GM12878 (cell line): ENCODE measurements around the gene ALMS1.

ENCODE experiments used
- CREB1 ChIP-seq: IDR thresholded peaks from 2 replicates; pipeline ENCODE4 v1.6.1; 2012; ENCODE audit warnings: low read depth, mild to moderate bottlenecking, inconsistent platforms
- CTCF ChIP-seq, 3 experiments: IDR thresholded peaks in 2 of 3; conservative IDR thresholded peaks in 1 of 3; 2 replicates each; pipeline ENCODE4 v1.5.1; 2011; ENCODE audit warnings: low read depth in 3 of 3, low read length in 3 of 3, mild to moderate bottlenecking in 3 of 3, control low read depth in 2 of 3, moderate library complexity in 2 of 3, inconsistent platforms in 1 of 3, mixed read lengths in 1 of 3; ENCODE audit not compliant: control insufficient read depth in 2 of 3, insufficient read depth in 1 of 3; ENCODE audit errors: extremely low read depth in 1 of 3
- EP300 ChIP-seq, 2 experiments: fragments of 150-350 bp in 1 of 2; IDR thresholded peaks; 2 replicates each; pipeline ENCODE4 v1.6.1; 2011 to 2012; ENCODE audit warnings: low read depth in 2 of 2, low read length in 2 of 2, borderline replicate concordance in 1 of 2, improper control_type of control experiment in 1 of 2, inconsistent platforms in 1 of 2; ENCODE audit not compliant: control insufficient read depth in 1 of 2
- EZH2 ChIP-seq: IDR thresholded peaks from 2 replicates; pipeline ENCODE4 v1.6.1; 2012; ENCODE audit warnings: low read depth, mild to moderate bottlenecking, control low read depth, inconsistent platforms, low read length, borderline replicate concordance; ENCODE audit not compliant: control insufficient read depth
- NFIC ChIP-seq: IDR thresholded peaks from 2 replicates; pipeline ENCODE4 v1.6.1; 2012; ENCODE audit warnings: low read depth, mild to moderate bottlenecking, inconsistent platforms, low read length, moderate library complexity
- POLR2A ChIP-seq: IDR thresholded peaks from 2 replicates; pipeline ENCODE4 v1.6.1; 2011; ENCODE audit warnings: low read depth, mild to moderate bottlenecking, low read length
- RCOR1 ChIP-seq: conservative IDR thresholded peaks from 2 replicates; pipeline ENCODE4 v1.6.1; 2012; ENCODE audit warnings: low read depth, low read length, improper control_type of control experiment
- RELA ChIP-seq: fragments of 450-650 bp; IDR thresholded peaks from 2 replicates; pipeline ENCODE4 v1.8.0; 2014; ENCODE audit warnings: borderline replicate concordance; ENCODE audit not compliant: partially characterized antibody
- SIX5 ChIP-seq: IDR thresholded peaks from 2 replicates; pipeline ENCODE4 v1.6.1; 2011; ENCODE audit warnings: mild to moderate bottlenecking, low read depth, low read length, moderate library complexity; ENCODE audit not compliant: severe bottlenecking
- SP1 ChIP-seq: IDR thresholded peaks from one replicate; pipeline ENCODE4 v1.6.1; 2011; ENCODE audit warnings: low read depth, low read length
- TF ChIP-seq, protein P1 (sequence below): fragments of 450-650 bp; formaldehyde crosslinking; IDR thresholded peaks from 2 replicates; pipeline ENCODE4 v1.4.0; 2020; ENCODE audit warnings: mild to moderate bottlenecking, moderate library complexity
- TF ChIP-seq, protein P2 (sequence below): IDR thresholded peaks from 2 replicates; pipeline ENCODE4 v1.6.1; 2012; ENCODE audit warnings: low read depth, low read length, improper control_type of control experiment

GRCh38 chr2:73385504-73386341 is at the start of gene ALMS1:
- TF ChIP-seq CREB1 (peak; percentile 61; the same call in 1 of the 2 replicates), NFIC (no peak), EP300 (IDR thresholded peaks at IDR 0.05; ENCODE audit: borderline replicate concordance in 1 of 2, control insufficient read depth in 1 of 2, low read depth in 2 of 2, low read length in 2 of 2) (no peak), SP1 (no peak), SIX5 (no peak), RCOR1 (no peak), CTCF (IDR thresholded peaks at IDR 0.05 in 2 of 3, conservative IDR thresholded peaks at IDR 0.05 in 1 of 3; ENCODE audit: control insufficient read depth in 2 of 3, extremely low read depth in 1 of 3, insufficient read depth in 1 of 3, low read depth in 3 of 3, low read length in 3 of 3) (0 out of 6 replicates have a peak, but pooled peaks of 1 of the 3 experiments have one; percentile 3), POLR2A (peak; percentile 76), EZH2 (no peak), RELA (peak; percentile 26)
- TF ChIP-seq, protein P1, sequence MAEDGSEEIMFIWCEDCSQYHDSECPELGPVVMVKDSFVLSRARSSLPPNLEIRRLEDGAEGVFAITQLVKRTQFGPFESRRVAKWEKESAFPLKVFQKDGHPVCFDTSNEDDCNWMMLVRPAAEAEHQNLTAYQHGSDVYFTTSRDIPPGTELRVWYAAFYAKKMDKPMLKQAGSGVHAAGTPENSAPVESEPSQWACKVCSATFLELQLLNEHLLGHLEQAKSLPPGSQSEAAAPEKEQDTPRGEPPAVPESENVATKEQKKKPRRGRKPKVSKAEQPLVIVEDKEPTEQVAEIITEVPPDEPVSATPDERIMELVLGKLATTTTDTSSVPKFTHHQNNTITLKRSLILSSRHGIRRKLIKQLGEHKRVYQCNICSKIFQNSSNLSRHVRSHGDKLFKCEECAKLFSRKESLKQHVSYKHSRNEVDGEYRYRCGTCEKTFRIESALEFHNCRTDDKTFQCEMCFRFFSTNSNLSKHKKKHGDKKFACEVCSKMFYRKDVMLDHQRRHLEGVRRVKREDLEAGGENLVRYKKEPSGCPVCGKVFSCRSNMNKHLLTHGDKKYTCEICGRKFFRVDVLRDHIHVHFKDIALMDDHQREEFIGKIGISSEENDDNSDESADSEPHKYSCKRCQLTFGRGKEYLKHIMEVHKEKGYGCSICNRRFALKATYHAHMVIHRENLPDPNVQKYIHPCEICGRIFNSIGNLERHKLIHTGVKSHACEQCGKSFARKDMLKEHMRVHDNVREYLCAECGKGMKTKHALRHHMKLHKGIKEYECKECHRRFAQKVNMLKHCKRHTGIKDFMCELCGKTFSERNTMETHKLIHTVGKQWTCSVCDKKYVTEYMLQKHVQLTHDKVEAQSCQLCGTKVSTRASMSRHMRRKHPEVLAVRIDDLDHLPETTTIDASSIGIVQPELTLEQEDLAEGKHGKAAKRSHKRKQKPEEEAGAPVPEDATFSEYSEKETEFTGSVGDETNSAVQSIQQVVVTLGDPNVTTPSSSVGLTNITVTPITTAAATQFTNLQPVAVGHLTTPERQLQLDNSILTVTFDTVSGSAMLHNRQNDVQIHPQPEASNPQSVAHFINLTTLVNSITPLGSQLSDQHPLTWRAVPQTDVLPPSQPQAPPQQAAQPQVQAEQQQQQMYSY (CRISPR knock-in tag): no peak
- TF ChIP-seq, protein P2, sequence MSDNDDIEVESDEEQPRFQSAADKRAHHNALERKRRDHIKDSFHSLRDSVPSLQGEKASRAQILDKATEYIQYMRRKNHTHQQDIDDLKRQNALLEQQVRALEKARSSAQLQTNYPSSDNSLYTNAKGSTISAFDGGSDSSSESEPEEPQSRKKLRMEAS: peak; percentile 60; the same call in 1 of the 2 replicates
